SK-N-SH treated with all-trans-retinoic acid at 6 μM for 48 hours (cell line): ENCODE results near the gene SMAD9.

Experiments used
- ARNTL ChIP-seq: fragments of 450-650 bp; formaldehyde crosslinking; IDR thresholded peaks from 2 replicates; pipeline ENCODE4 v1.5.0; 2020; ENCODE audit warnings: low read depth, mild to moderate bottlenecking, moderate library complexity, borderline replicate concordance
- CSRNP3 ChIP-seq: fragments of 250-450 bp; sonication (Bioruptor Pico); IDR thresholded peaks from 2 replicates; pipeline ENCODE4 v1.5.1; 2021; ENCODE audit warnings: mild to moderate bottlenecking, moderate library complexity
- ESRRG ChIP-seq: fragments of 250-450 bp; sonication (Bioruptor Pico); IDR thresholded peaks from 2 replicates; pipeline ENCODE4 v1.6.1; 2021; ENCODE audit warnings: mild to moderate bottlenecking
- ISL1 ChIP-seq: fragments of 250-450 bp; sonication (Bioruptor Pico); IDR thresholded peaks from 2 replicates; pipeline ENCODE4 v2.1.2; 2022; ENCODE audit warnings: mild to moderate bottlenecking, moderate library complexity
- RARB ChIP-seq: fragments of 250-450 bp; sonication (Bioruptor Pico); IDR thresholded peaks from 2 replicates; pipeline ENCODE4 v1.8.0; 2021; ENCODE audit warnings: mild to moderate bottlenecking, moderate library complexity
- TOX ChIP-seq: fragments of 250-450 bp; sonication (Bioruptor Pico); IDR thresholded peaks from 2 replicates; pipeline ENCODE4 v1.8.0; 2021; ENCODE audit warnings: mild to moderate bottlenecking, moderate library complexity, borderline replicate concordance
- ZFP3 ChIP-seq: fragments of 250-450 bp; sonication (Bioruptor Pico); IDR thresholded peaks from 2 replicates; pipeline ENCODE4 v1.5.0; 2020; ENCODE audit warnings: mild to moderate bottlenecking, moderate library complexity
- ZFP30 ChIP-seq: fragments of 450-650 bp; formaldehyde crosslinking; IDR thresholded peaks from 2 replicates; pipeline ENCODE4 v1.5.0; 2022; ENCODE audit warnings: mild to moderate bottlenecking, moderate library complexity

GRCh38 chr13:36807616-36808015 is 112.4 kb downstream of the SMAD9 start:
- no peak for TF ChIP-seq RARB (CRISPR knock-in tag)
- no peak for TF ChIP-seq ARNTL (CRISPR knock-in tag)
- TF ChIP-seq ZFP30: no peak
- no peak for TF ChIP-seq CSRNP3 (CRISPR knock-in tag)
- no peak for TF ChIP-seq ISL1 (CRISPR knock-in tag)
- TF ChIP-seq ESRRG (CRISPR knock-in tag): no peak
- TF ChIP-seq ZFP3 (CRISPR knock-in tag): no peak
- no peak for TF ChIP-seq TOX (CRISPR knock-in tag)
